Type B pancreatic cell (in vitro differentiated cells): ENCODE measurements around the gene SEC24B. TPM values are rescaled to one million over a fixed set of nuclear protein-coding genes. Genes with fewer than 3 reads are reported as not detected.

Experiments
- DNase-seq: peaks from one replicate; pipeline ENCODE4 v3.0.0; 2021; ENCODE audit warnings: mixed read lengths; ENCODE audit not compliant: unreplicated experiment; ENCODE audit errors: extremely low spot score
- H3K27ac Mint-ChIP-seq: 2 replicates; pipeline ENCODE4 v1.8.0; 2021; ENCODE audit warnings: mild to moderate bottlenecking, mixed read lengths
- H3K27me3 Mint-ChIP-seq: 2 replicates; pipeline ENCODE4 v1.8.0; 2021; ENCODE audit warnings: mixed read lengths
- H3K36me3 Mint-ChIP-seq: 2 replicates; pipeline ENCODE4 v1.8.0; 2021; ENCODE audit warnings: mixed read lengths
- H3K4me1 Mint-ChIP-seq: one replicate; pipeline ENCODE4 v1.8.0; 2021; ENCODE audit warnings: mixed read lengths; ENCODE audit not compliant: unreplicated experiment
- H3K4me3 Mint-ChIP-seq: 2 replicates; pipeline ENCODE4 v1.8.0; 2021; ENCODE audit warnings: mild to moderate bottlenecking, mixed read lengths
- H3K9me3 Mint-ChIP-seq: 2 replicates; pipeline ENCODE4 v1.8.0; 2021; ENCODE audit warnings: mixed read lengths
- total RNA-seq: library from RNA; stranded (reverse); gene quantifications from 2 replicates; pipeline ENCODE4 v1.2.1, GENCODE V29; 2021; ENCODE audit warnings: low replicate concordance
- TF ChIP-seq, protein P1 (sequence below): fragments of 200-600 bp; sonication (generic); conservative IDR thresholded peaks from 2 replicates; pipeline ENCODE4 v1.5.0; 2021; ENCODE audit warnings: antibody characterized with exemption, mild to moderate bottlenecking

The SEC24B gene
- total RNA-seq, 1 donor from 2014 or later, result 37.4 TPM

DNA sequence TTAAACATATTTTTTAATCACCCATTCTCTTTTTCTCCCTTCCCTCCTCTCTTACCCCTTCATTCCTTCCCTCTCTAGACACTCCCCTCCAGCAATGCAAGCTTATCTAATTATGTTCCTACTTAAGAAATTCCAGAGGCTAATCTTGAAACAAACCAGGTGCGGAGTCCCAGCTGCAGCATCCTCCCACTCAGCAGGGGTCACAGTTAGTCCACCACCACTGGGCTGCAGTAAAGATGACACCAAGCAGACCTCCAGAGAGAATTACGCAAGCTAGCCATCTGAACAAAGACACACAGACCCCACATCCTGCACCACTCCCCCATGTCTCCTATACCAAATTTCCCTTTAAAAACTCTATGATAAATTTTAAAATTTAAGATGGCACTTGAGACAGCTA is 13.9 kb upstream of the SEC24B start:
- H3K27ac Mint-ChIP-seq, result no peak overlapping the region
- TF ChIP-seq, protein P1, sequence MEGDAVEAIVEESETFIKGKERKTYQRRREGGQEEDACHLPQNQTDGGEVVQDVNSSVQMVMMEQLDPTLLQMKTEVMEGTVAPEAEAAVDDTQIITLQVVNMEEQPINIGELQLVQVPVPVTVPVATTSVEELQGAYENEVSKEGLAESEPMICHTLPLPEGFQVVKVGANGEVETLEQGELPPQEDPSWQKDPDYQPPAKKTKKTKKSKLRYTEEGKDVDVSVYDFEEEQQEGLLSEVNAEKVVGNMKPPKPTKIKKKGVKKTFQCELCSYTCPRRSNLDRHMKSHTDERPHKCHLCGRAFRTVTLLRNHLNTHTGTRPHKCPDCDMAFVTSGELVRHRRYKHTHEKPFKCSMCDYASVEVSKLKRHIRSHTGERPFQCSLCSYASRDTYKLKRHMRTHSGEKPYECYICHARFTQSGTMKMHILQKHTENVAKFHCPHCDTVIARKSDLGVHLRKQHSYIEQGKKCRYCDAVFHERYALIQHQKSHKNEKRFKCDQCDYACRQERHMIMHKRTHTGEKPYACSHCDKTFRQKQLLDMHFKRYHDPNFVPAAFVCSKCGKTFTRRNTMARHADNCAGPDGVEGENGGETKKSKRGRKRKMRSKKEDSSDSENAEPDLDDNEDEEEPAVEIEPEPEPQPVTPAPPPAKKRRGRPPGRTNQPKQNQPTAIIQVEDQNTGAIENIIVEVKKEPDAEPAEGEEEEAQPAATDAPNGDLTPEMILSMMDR, result no peak
- H3K27me3 Mint-ChIP-seq, result no peaks in the 10 kb centered on the region
- H3K4me1 Mint-ChIP-seq, result peaks cover 17% of the 10 kb centered on the region
- peaks cover 3% of the 10 kb centered on the region for H3K36me3 Mint-ChIP-seq
- no peaks in the 10 kb centered on the region for H3K9me3 Mint-ChIP-seq
- no peak for DNase-seq
- no peak overlapping the region for H3K4me3 Mint-ChIP-seq

DNA sequence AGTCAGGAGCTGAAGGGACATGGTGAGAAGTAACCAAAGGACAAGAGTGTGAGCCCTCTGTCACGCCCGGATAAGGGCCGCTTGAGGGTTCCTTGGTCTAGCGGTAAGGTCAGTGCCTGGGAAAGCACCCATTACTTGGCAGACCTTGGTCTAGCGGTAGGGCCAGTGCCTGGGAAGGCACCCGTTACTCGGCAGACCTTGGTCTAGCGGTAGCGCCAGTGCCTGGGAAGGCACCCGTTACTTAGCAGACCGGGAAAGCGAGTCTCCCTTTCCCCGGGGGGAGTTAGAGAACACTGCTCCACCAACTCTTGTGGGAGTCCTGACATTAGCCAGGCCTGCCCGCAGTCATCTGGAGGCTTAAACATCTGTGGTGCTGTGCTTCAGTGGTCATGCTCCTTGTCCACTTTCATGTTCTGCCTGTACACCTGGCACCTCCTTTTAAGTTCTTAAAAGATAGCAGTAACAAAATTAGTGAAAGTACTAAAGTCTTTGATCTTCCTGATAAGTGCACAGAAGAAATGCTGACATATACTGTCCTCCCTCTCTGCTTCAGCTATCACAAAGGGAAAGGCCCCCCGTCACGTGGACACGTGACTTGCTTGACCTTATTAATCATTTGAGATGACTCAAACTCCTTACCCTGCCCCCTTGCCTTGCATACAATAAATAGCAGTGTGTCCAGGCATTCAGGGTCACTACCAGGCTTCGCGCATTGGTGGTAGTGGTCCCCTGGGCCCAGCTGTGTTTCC is 9.3 kb upstream of the SEC24B start:
- no peaks in the 10 kb centered on the region for H3K9me3 Mint-ChIP-seq
- no peak overlapping the region for H3K27ac Mint-ChIP-seq
- H3K4me1 Mint-ChIP-seq, result peaks cover 19% of the 10 kb centered on the region
- H3K27me3 Mint-ChIP-seq, result no peaks in the 10 kb centered on the region
- peaks cover 3% of the 10 kb centered on the region for H3K36me3 Mint-ChIP-seq
- TF ChIP-seq, protein P1, result no peak
- no peak for DNase-seq
- H3K4me3 Mint-ChIP-seq, result no peak overlapping the region

DNA sequence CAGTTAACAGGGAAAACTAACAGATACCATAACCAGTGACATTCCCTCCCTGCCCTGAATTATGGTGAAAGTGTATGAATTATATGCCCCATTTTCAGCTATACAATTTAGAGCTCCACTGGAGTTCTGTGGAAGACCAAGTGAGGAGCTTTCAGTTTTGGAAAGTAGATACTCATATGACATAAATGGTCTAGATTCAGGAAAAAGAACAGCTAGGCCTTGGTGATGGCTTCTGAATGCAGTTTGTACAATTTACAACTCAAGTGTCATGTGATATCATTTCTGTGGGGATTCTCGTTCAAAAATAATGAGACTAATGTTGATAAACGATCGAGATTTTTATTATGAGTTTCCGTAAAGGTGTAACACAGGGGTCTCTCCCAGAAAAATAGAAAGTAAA is 8.2 kb upstream of the SEC24B start:
- Mint-ChIP-seq H3K27me3 (no peaks in the 10 kb centered on the region), H3K4me3 (no peak overlapping the region), H3K4me1 (peaks cover 10% of the 10 kb centered on the region), H3K27ac (no peak overlapping the region), H3K36me3 (peaks cover 12% of the 10 kb centered on the region), H3K9me3 (no peaks in the 10 kb centered on the region)
- DNase-seq, result no peak
- TF ChIP-seq, protein P1, result no peak

DNA sequence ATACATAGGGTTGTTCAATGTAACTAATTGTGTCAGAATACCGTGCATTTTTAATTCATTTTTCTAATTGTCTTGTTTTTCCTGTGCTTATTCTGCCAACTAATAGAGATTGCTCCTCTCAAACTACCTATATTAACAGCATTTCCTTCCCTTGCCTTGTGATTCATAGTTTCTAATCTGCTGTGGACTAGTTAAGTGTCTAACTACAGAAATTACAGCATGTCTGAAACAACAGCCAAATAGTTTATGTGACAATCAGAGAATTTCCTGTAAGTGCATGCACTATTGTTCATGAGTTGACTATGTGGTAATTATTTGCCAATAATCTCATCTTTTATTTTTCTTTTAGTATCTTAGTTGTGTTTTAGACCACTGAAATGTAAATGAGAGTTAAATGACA is 4.1 kb upstream of the SEC24B start:
- no peaks in the 10 kb centered on the region for H3K9me3 Mint-ChIP-seq
- TF ChIP-seq, protein P1, result no peak
- peaks cover 13% of the 10 kb centered on the region for H3K4me1 Mint-ChIP-seq
- DNase-seq, result no peak
- no peak overlapping the region for H3K4me3 Mint-ChIP-seq
- no peaks in the 10 kb centered on the region for H3K27me3 Mint-ChIP-seq
- no peak overlapping the region for H3K27ac Mint-ChIP-seq
- H3K36me3 Mint-ChIP-seq, result peaks cover 17% of the 10 kb centered on the region

DNA sequence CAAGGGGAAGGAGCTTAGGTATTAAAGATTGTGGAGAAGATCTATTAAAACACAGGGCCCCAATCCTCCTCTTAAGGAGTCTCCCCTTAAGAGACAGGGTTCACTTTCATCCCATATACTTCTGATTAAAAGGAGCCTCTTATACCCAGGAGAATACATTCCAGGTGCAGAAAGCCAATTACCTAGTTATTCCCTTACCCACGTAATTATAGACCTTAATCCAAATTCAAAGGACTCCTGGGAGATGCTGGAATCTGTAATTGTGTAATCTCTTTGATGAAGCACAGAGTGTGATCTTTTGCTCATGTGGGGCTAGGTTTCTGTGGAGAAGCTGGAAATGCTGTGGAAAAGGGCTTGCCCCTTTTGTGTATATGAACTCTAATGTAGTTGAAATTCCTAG is 1.4 kb upstream of the SEC24B start:
- Mint-ChIP-seq H3K27ac (peak overlapping the region; percentile 97), H3K36me3 (peaks cover 22% of the 10 kb centered on the region), H3K4me3 (peak overlapping the region; percentile 97), H3K4me1 (peaks cover 29% of the 10 kb centered on the region), H3K9me3 (no peaks in the 10 kb centered on the region), H3K27me3 (no peaks in the 10 kb centered on the region)
- no peak for DNase-seq
- TF ChIP-seq, protein P1, result no peak
